GM10248 (cell line): Measurements from ENCODE around the gene IL25.
"Not testable (repeated sequence)": the region's sequence is repeated elsewhere in the genome, so short reads cannot be mapped to it uniquely, and the experiment has no call there.

Source experiments
- CTCF ChIA-PET: fragments of 300-600 bp; sonication (Branson Sonifier 250); formaldehyde crosslinking; extraction: SDS; loops from one replicate; lab custom pipeline; 2021; ENCODE audit warnings: antibody characterized with exemption; lab: Yijun Ruan, JAX
- POLR2A ChIA-PET: fragments of 350-650 bp; sonication (Branson Sonifier 250); formaldehyde crosslinking; extraction: SDS; loops from one replicate; lab custom pipeline; 2020; ENCODE audit warnings: antibody characterized with exemption; lab: Yijun Ruan, JAX
- DNase-seq: peaks from one replicate; pipeline ENCODE4 v3.0.0; 2012; ENCODE audit errors: extremely low spot score
- TF ChIP-seq, protein P1 (sequence below): IDR thresholded peaks from 2 replicates; pipeline ENCODE4 v1.5.1; 2012; ENCODE audit warnings: mild to moderate bottlenecking, low read depth; ENCODE audit errors: extremely low read depth, missing control alignments, control extremely low read depth

IL25 gene

DNA sequence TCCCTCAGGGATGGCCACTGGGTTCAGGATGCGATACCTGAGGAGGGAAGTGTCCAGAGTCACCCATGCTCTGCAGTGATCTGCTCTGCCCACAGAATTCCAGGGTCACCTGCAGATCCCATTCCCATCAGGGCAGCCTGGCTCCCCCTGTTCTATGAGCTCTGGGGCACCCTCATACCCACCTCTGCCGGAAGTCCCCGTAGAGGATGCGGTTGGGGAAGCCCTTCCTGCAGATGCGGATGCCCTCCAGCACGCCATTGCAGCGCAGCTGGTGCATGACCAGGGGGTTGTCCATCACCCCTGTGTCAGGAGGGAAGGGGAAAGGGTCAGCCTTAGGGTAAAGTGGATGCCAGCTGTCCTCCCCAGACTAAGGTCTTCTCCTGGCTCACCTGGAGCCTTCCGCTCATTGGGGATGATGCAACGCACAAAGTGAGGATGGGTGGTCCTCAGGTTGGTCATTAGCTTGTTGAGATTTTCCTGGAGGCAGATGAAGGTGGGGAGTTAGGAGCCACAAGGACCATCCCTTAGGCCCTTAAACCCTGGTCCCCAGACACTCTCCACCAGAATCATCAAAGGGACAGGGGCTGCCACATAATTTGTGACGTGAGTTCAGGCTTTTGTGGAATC is 24.3 kb downstream of the IL25 start:
- POLR2A ChIA-PET, result no interaction called here
- DNase-seq, result no peak
- CTCF ChIA-PET, result interaction anchor here (1.1 to 5.7 kb wide), 2 partner anchors 17 to 57 kb away, joined by 3 to 33 read pairs; no protein-coding TSS in a partner anchor
- TF ChIP-seq, protein P1, sequence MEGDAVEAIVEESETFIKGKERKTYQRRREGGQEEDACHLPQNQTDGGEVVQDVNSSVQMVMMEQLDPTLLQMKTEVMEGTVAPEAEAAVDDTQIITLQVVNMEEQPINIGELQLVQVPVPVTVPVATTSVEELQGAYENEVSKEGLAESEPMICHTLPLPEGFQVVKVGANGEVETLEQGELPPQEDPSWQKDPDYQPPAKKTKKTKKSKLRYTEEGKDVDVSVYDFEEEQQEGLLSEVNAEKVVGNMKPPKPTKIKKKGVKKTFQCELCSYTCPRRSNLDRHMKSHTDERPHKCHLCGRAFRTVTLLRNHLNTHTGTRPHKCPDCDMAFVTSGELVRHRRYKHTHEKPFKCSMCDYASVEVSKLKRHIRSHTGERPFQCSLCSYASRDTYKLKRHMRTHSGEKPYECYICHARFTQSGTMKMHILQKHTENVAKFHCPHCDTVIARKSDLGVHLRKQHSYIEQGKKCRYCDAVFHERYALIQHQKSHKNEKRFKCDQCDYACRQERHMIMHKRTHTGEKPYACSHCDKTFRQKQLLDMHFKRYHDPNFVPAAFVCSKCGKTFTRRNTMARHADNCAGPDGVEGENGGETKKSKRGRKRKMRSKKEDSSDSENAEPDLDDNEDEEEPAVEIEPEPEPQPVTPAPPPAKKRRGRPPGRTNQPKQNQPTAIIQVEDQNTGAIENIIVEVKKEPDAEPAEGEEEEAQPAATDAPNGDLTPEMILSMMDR, result no peak

- TF ChIP-seq, protein P1, result no peak
- DNase-seq, result no peak
- ChIA-PET CTCF (interaction anchor here (0.6 kb wide), 1 partner anchor 11 kb away, joined by 3 read pairs; no protein-coding TSS in a partner anchor), POLR2A (no interaction called here)
These were observed 25.7 kb downstream of the IL25 start for GRCh38 chr14:23398348-23398747.

DNA sequence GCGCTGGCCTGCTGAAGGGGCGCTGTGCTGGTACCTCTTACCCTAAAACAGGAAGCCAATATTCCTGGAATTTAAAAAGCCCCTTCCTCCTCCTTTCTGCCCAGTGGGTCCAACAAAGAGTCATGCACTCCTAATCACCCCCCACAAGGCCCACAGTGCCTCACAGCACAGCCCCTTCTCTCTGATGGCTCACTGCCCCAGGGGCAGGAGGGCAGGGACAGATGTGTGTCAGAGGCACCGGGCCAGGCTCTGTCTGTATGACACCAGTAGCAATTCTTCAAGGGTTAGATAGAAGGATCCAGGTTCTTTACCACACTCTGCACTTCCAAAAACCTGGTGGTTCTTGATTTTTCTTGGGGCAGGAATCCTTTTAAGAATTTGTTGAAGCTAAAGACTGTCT is 26.5 kb downstream of the IL25 start:
- DNase-seq, result no peak
- CTCF ChIA-PET, result no interaction called here
- POLR2A ChIA-PET, result no interaction called here
- TF ChIP-seq, protein P1, result no peak

GRCh38 chr14:23399591-23399990 is 27.0 kb downstream of the IL25 start:
- ChIA-PET CTCF (no interaction called here), POLR2A (no interaction called here)
- DNase-seq, result no peak
- TF ChIP-seq, protein P1, result no peak

GRCh38 chr14:23400496-23401149 is 28.0 kb downstream of the IL25 start:
- CTCF ChIA-PET, result interaction anchor here (1.4 to 2.4 kb wide), 2 partner anchors 20 to 31 kb away, joined by 3 to 8 read pairs; no protein-coding TSS in a partner anchor
- POLR2A ChIA-PET, DNase-seq: not testable (repeated sequence)

DNA sequence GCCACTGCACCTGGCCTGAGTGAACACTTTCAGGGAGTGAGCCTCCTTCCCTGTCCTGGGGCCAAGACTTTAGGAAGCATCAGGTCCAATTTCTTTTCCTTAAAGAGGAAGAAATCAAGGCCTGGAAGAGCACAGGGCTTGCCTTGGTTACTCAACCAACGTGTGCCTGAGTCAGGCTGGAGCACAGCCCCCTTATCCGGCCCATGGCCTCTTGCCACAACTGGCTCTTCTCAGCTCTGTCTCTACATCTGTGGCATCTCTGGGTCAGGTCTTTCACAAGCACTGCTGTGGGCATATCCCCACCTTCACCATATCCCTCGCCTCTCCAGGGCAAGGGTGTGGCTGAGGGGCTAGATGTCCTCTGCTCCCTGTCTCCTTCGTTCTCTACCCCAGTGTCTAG is 28.7 kb downstream of the IL25 start:
- DNase-seq, result no peak
- TF ChIP-seq, protein P1, result no peak
- ChIA-PET CTCF (interaction anchor here (0.8 to 2.4 kb wide), 3 partner anchors 9 to 32 kb away, joined by 3 to 8 read pairs (median 3); no protein-coding TSS in a partner anchor), POLR2A (no interaction called here)
